Astrocyte of the hippocampus (primary cell): Measurements from ENCODE around the gene RABL6.
"Not testable (repeated sequence)": the region's sequence is repeated elsewhere in the genome, so short reads cannot be mapped to it uniquely, and the experiment has no call there.

Experiments used
- DNase-seq: peaks from one replicate; pipeline ENCODE4 v3.0.0; 2011; ENCODE audit warnings: low read depth, low spot score

The RABL6 gene

GRCh38 chr9:136882109-136882946 is 74.6 kb downstream of the RABL6 start:
- DNase-seq = peak; percentile 82

- not testable (repeated sequence) for DNase-seq
Observed at GRCh38 chr9:136882947-136883283, 75.2 kb downstream of the RABL6 start.

GRCh38 chr9:136883670-136884069 is 75.9 kb downstream of the RABL6 start:
- DNase-seq = not testable (repeated sequence)

GRCh38 chr9:136885950-136886578 is 78.3 kb downstream of the RABL6 start, which contains the start of gene TRAF2:
Gene TRAF2, plus strand, starts transcription at chr9:136886516. Its CDS starts 12,225 bp downstream, at chr9:136898741.
- peak; percentile 100 for DNase-seq

- DNase-seq = peak; percentile 56
Observed at GRCh38 chr9:136886610-136887597, 79.2 kb downstream of the RABL6 start.

- no peak for DNase-seq
Observed at GRCh38 chr9:136888454-136888853, 80.7 kb downstream of the RABL6 start.

- DNase-seq = no peak
Observed at GRCh38 chr9:136889858-136890257, 82.1 kb downstream of the RABL6 start.

GRCh38 chr9:136890661-136891060 is 82.9 kb downstream of the RABL6 start:
- DNase-seq = no peak
